ENCODE data around the gene INHA.

Gene INHA

DNA sequence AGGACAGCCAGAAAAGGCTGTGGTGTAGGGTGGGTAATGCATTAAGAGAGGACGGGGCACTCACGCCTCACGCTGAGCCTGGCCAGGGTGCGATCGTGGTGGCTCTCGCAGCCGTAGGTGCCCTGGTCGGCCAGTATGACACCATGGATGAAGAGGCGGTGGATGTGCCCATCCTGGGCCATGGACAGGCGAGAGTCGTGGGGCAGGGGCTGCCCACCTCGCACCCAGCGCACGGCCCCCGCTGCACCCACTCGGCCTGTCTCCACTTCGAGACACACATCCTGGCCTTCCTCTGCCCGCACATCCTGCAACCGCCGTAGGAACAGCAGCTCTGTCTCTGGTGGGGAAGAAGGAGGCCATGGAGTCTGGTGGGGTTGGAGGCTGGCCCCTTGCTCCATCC lies 16.2 kb upstream of the INHA start:
- ChIA-PET POLR2A (interaction anchor here (0.6 kb wide), 1 partner anchor 11 kb away, joined by 3 read pairs; no protein-coding TSS in a partner anchor), CTCF (no interaction called here)
- no peak for DNase-seq (ENCODE audit: extremely low spot score)
- no peak for TF ChIP-seq ARNT (IDR thresholded peaks at IDR 0.05)
- no peak for TF ChIP-seq FOXA1 (IDR thresholded peaks at IDR 0.05)
- TF ChIP-seq ZNF384 (IDR thresholded peaks at IDR 0.05): no peak
- no peak for TF ChIP-seq FOXK2 (IDR thresholded peaks at IDR 0.05)

DNA sequence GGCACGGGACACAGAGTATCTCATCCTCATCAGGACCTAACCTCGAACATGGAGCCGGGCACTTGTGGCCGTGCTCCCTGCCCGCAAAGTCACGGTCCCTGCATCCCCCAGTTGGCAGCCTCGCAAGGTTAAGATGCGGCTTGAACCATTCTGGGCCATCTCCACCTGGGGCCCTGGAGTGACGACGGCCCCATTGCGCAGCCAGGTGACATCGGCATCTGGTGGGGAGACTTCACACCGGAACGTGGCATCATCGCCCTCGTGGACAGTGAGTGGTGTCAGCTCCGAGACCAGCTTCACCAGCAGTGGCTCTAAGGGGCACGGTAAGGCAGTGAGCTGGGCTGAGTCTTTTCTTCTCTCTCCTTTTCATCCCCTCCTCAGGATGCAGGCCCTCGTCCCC lies 15.7 kb upstream of the INHA start:
- TF ChIP-seq FOXM1 (IDR thresholded peaks at IDR 0.05; ENCODE audit: borderline replicate concordance) (no peak), ZNF384 (IDR thresholded peaks at IDR 0.05) (no peak), BHLHE40 (IDR thresholded peaks at IDR 0.05; ENCODE audit: borderline replicate concordance) (no peak), FOXA1 (IDR thresholded peaks at IDR 0.05) (no peak), L3MBTL2 (conservative IDR thresholded peaks at IDR 0.05) (no peak), LEF1 (IDR thresholded peaks at IDR 0.05; ENCODE audit: borderline replicate concordance) (no peak), NFRKB (IDR thresholded peaks at IDR 0.05) (no peak), TARDBP (IDR thresholded peaks at IDR 0.05) (no peak), ARNT (IDR thresholded peaks at IDR 0.05) (no peak), CTBP1 (IDR thresholded peaks at IDR 0.05; ENCODE audit: borderline replicate concordance) (no peak)
- CTCF ChIA-PET: no interaction called here
- POLR2A ChIA-PET: interaction anchor here (0.6 kb wide), 1 partner anchor 12 kb away, joined by 3 read pairs; no protein-coding TSS in a partner anchor
- no peak for DNase-seq (ENCODE audit: extremely low spot score)

DNA sequence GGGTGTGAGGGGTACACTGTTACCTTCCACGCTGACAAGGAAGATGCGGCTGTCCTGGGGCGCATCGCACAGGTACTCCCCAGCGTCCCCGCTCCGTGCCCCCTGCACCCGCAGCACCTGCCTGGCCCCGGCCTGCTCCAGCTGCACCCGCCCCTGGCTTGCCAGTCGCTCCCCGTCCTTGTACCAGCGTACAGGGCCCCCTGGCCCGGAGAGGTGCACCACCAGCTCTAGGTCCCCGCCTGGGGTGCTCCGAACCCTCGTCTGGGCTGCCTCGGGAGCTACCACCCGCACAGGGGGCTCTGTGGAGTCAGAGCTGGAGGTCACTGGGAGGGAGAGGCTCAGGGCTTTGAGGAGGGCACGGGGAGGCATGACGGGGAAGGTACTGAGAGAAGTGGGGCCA lies 14.8 kb upstream of the INHA start:
- CTCF ChIA-PET: no interaction called here
- POLR2A ChIA-PET: no interaction called here
- no peak for TF ChIP-seq HDGF (IDR thresholded peaks at IDR 0.05; ENCODE audit: borderline replicate concordance)
- TF ChIP-seq NFRKB (IDR thresholded peaks at IDR 0.05): no peak
- no peak for TF ChIP-seq BHLHE40 (IDR thresholded peaks at IDR 0.05; ENCODE audit: borderline replicate concordance)
- TF ChIP-seq SP1 (IDR thresholded peaks at IDR 0.05): no peak
- no peak for TF ChIP-seq CTBP1 (IDR thresholded peaks at IDR 0.05; ENCODE audit: borderline replicate concordance)
- no peak for TF ChIP-seq FOXA1 (IDR thresholded peaks at IDR 0.05)
- TF ChIP-seq LEF1 (IDR thresholded peaks at IDR 0.05; ENCODE audit: borderline replicate concordance): no peak
- no peak for TF ChIP-seq ARNT (IDR thresholded peaks at IDR 0.05)
- TF ChIP-seq FOXM1 (IDR thresholded peaks at IDR 0.05; ENCODE audit: borderline replicate concordance): no peak
- no peak for TF ChIP-seq ELF4 (IDR thresholded peaks at IDR 0.05)
- no peak for TF ChIP-seq L3MBTL2 (conservative IDR thresholded peaks at IDR 0.05)
- no peak for TF ChIP-seq FOXK2 (IDR thresholded peaks at IDR 0.05)
- TF ChIP-seq, protein P1, sequence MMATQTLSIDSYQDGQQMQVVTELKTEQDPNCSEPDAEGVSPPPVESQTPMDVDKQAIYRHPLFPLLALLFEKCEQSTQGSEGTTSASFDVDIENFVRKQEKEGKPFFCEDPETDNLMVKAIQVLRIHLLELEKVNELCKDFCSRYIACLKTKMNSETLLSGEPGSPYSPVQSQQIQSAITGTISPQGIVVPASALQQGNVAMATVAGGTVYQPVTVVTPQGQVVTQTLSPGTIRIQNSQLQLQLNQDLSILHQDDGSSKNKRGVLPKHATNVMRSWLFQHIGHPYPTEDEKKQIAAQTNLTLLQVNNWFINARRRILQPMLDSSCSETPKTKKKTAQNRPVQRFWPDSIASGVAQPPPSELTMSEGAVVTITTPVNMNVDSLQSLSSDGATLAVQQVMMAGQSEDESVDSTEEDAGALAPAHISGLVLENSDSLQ (IDR thresholded peaks at IDR 0.05): no peak
- DNase-seq (ENCODE audit: extremely low spot score): no peak

DNA sequence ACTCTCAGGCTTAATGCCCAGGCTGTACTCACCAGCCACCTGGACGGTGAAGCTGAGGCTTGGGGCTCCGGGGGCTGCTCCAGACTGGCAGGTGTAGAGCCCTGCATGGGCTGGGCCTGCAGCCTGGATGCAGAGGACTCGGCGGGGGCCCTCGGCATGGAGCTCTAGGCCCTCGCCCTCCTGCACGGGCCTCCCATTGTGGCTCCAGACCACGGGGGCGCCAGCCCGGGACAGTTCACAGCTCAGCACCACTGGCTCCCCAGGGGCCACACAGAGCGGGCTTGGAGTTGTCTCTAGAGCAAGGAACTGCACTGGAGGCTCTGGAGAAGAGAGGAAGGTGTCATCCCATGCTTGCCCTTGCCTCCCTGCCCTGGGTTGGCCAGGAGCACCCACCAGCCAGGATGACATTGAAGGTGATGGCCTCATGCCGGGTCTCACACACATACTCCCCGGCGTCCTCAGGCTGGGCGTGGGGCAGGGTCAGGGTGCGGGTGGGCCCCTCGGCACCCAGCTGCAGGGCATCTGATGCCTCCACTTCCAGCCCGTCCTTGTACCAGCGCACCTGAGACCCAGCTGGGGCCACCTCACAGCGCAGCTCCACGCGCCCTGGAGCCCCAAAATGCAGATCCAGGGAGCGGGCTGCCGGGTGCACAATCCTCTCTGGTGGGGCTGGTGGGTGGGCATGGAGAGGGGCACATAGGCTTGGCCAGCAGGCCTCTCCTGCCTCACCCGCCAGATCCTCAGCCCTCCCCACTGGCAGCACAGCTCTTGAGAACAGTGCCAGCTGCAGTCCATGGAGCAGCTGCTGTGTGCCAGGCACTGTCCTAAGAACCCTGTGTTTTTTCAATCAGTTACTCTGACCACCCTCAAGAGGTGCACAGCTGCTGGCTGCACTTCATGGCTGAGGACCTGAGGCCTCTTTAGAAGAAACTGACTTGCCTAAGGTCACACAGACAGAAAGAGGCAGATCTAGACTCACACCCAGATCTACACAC lies 14.0 kb upstream of the INHA start:
- ChIA-PET CTCF (no interaction called here), POLR2A (no interaction called here)
- TF ChIP-seq SUZ12 (IDR thresholded peaks at IDR 0.05) (no peak), HDGF (IDR thresholded peaks at IDR 0.05; ENCODE audit: borderline replicate concordance) (no peak)
- no peak for DNase-seq (ENCODE audit: extremely low spot score)

DNA sequence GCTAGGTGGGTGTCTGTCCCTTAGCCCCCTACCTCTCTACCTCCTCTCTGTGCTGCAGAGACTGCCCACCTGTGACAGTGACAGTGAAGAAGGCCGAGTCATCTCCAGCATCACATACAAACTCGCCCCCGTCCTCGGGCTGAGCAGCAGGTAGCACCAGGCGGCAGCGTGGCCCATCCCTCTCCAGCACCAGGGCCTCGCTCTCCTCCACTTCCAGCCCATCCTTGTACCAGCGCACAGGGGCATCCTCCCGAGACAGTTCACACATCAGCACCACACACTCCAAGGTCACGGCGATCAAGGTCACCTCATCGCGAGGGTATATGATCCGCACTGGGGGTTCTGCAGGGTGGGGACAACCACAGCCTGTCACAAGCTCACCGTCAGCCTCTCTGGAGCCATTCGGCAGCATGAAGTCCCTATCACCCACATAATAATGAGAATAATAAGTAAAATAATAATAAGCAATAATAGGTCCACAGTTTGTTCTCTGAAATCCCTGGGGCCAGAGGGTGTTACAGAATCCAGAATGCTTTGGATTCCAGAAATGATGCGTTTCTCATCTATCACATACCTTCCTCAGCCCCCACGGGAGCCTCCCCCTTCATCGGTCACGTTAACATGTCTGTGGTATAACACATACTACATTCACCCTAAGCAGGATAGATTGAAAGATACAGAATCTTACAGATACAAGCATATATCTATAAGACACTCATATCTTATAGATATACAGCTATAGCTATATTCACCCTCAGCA lies 12.8 kb upstream of the INHA start:
- no peak for TF ChIP-seq ELF4 (IDR thresholded peaks at IDR 0.05)
- no peak for TF ChIP-seq ARNT (IDR thresholded peaks at IDR 0.05)
- TF ChIP-seq CTBP1 (IDR thresholded peaks at IDR 0.05; ENCODE audit: borderline replicate concordance): no peak
- no peak for TF ChIP-seq SUZ12 (IDR thresholded peaks at IDR 0.05)
- TF ChIP-seq FOXM1 (IDR thresholded peaks at IDR 0.05; ENCODE audit: borderline replicate concordance): no peak
- TF ChIP-seq SP1 (IDR thresholded peaks at IDR 0.05): no peak
- TF ChIP-seq BHLHE40 (IDR thresholded peaks at IDR 0.05; ENCODE audit: borderline replicate concordance): no peak
- DNase-seq (ENCODE audit: extremely low spot score): no peak
- CTCF ChIA-PET: interaction anchor here (0.9 to 3.2 kb wide), 11 partner anchors 10 to 116 kb away, joined by 3 to 23 read pairs (median 4); partner anchors contain the start of genes OBSL1 and STK11IP
- POLR2A ChIA-PET: interaction anchor here (1.0 to 1.4 kb wide), 3 partner anchors 12 to 37 kb away, joined by 3 to 10 read pairs (median 3); partner anchors contain the start of genes INHA and OBSL1

DNA sequence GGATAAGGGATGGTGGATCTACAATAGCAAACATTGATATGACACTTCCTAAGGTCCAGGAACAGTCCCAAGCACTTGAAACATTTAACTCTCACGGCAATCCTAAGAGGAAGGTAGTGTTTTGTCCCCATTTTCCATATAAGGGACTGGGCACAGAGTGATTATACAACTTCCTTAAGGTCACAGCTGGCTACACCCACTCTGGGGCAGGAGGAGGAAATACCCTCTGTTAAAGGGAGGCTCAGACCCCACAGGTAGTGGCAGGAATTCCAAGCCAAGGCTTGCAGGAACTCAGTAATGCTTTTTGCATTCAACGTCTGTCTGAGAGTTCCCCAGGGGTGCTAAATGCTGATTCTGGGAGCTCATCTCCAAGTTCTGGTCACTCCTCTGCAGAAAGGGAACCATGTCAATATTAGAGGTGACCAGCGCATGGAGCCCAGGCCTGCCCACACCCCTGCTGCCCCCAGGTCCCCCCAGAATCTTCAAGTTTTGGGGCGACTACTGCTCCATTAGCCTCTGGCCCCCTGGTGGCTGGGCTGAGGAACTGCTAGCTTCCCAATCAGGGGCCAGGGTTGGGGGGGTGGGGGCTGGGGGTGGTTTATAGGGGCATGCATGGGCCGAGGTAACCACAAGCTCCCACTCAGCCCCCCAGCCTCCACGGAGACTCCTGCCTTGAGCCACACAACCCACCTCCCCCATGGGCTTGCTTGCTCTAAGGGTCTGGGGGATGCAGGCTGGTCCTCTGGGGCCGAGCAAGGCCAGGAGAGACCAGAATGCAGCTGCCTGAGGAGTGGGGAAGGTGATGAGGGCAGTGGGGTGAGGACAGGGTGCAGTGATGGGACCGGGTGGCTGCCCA lies 11.8 kb upstream of the INHA start:
- no peak for TF ChIP-seq BHLHE40 (IDR thresholded peaks at IDR 0.05; ENCODE audit: borderline replicate concordance)
- DNase-seq (ENCODE audit: extremely low spot score): peak; percentile 52
- CTCF ChIA-PET: interaction anchor here (0.7 to 3.2 kb wide), 15 partner anchors 8 to 115 kb away, joined by 3 to 23 read pairs (median 4); partner anchors contain the start of genes OBSL1 and STK11IP
- POLR2A ChIA-PET: interaction anchor here (0.8 to 1.4 kb wide), 5 partner anchors 8 to 37 kb away, joined by 3 to 10 read pairs (median 3); partner anchors contain the start of genes INHA, OBSL1 and STK11IP

DNA sequence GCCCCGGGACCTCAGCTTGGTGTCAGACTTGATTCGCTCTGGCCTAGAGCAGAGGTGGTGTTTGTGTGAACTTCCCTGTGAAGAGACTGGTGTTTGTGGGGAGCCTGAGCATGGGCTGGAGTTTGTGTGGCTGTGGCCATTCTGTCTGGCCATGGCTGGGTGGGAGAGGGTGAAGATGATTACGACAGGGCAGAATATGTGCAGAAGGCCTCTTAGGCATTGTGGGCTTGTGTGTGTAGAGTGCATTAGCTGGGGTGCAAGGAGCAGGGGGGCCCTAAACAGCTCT lies 11.3 kb upstream of the INHA start:
- CTCF ChIA-PET: interaction anchor here (0.7 to 3.2 kb wide), 12 partner anchors 8 to 115 kb away, joined by 3 to 23 read pairs (median 4); partner anchors contain the start of genes OBSL1 and STK11IP
- no peak for DNase-seq (ENCODE audit: extremely low spot score)
- TF ChIP-seq HDGF (IDR thresholded peaks at IDR 0.05; ENCODE audit: borderline replicate concordance) (no peak), BHLHE40 (IDR thresholded peaks at IDR 0.05; ENCODE audit: borderline replicate concordance) (no peak), L3MBTL2 (conservative IDR thresholded peaks at IDR 0.05) (no peak), ARNT (IDR thresholded peaks at IDR 0.05) (no peak), FOXM1 (IDR thresholded peaks at IDR 0.05; ENCODE audit: borderline replicate concordance) (no peak), SUZ12 (IDR thresholded peaks at IDR 0.05) (no peak), CTBP1 (IDR thresholded peaks at IDR 0.05; ENCODE audit: borderline replicate concordance) (no peak), FOXA1 (IDR thresholded peaks at IDR 0.05) (no peak), NFRKB (IDR thresholded peaks at IDR 0.05) (no peak), SP1 (IDR thresholded peaks at IDR 0.05) (no peak), LEF1 (IDR thresholded peaks at IDR 0.05; ENCODE audit: borderline replicate concordance) (no peak), TARDBP (IDR thresholded peaks at IDR 0.05) (no peak), ZNF384 (IDR thresholded peaks at IDR 0.05) (no peak), ELF4 (IDR thresholded peaks at IDR 0.05) (no peak), FOXK2 (IDR thresholded peaks at IDR 0.05) (no peak)
- TF ChIP-seq, protein P1 (IDR thresholded peaks at IDR 0.05): no peak
- POLR2A ChIA-PET: interaction anchor here (0.8 to 1.4 kb wide), 3 partner anchors 8 to 37 kb away, joined by 3 to 10 read pairs (median 6); partner anchors contain the start of genes INHA, OBSL1 and STK11IP
